Measurements from ENCODE around the gene SLC45A3.

- TF ChIP-seq POLR2AphosphoS5 (IDR thresholded peaks at IDR 0.05; ENCODE audit: low read depth, low read length): no peak
- no peak for TF ChIP-seq TAF1 (IDR thresholded peaks at IDR 0.05; ENCODE audit: low read depth, low read length)
- no peak for TF ChIP-seq SPI1 (IDR thresholded peaks at IDR 0.05; ENCODE audit: low read depth, low read length)
- no peak for TF ChIP-seq POLR2A (IDR thresholded peaks at IDR 0.05; ENCODE audit: low read depth, low read length)
Observed at GRCh38 chr1:205676597-205676996, 3.7 kb downstream of the SLC45A3 start.
